ENCODE data around the gene DYRK2. TPM values are rescaled to one million over a fixed set of nuclear protein-coding genes. Genes with fewer than 3 reads are reported as not detected.

Gene DYRK2
- total RNA-seq, 1 donor from 2014 or later: 10.7 TPM

DNA sequence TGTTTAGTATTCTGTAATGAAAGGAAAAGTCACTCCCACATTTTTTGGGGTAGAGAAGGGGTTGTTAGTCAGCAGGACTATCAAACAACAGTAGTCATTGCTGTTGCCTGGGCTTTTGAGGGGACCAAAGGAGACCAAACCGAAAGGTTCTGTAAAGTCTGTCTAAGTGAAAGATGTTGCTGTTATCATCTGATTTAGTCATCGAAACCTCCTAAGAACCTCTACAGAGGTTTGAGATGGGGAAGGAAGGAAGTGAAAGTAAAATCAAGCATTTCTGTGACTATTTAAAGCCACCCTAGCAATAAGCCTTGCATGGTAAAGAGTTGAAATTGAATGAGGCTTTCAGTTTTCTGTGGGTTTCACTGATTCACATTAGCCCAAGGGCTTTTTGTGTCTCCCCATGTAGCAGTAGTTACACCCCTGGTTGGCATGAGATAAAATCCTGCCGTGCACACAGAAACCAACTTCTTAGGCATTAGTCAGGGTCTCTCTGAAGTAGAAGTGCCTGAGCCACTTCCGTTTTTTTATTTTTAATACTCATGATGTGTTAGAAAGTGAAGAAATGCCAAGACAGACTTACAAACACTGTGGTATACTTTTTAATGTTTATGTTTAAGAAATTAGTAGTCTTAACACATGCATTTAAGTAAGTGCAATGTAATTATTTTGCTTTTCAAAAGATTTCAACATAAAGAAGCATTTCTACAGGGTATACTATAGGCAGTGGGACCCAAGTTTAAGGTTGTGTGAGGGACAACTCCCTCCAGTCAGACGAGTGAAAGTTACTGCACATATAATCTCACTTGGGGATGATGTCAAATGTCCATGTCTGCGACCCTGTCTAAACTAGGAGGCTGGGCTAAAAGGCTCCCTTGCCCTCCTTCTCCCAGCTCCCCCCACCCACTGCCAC is 50.4 kb downstream of the DYRK2 start:
- ATAC-seq (peak; percentile 14), DNase-seq (ENCODE audit: low spot score) (no peak)

GRCh38 chr12:67701121-67701520 is 52.6 kb downstream of the DYRK2 start:
- ATAC-seq (no peak), DNase-seq (ENCODE audit: low spot score) (no peak)

- ATAC-seq (no peak), DNase-seq (ENCODE audit: low spot score) (no peak)
Observed at GRCh38 chr12:67702136-67702535, 53.6 kb downstream of the DYRK2 start.

DNA sequence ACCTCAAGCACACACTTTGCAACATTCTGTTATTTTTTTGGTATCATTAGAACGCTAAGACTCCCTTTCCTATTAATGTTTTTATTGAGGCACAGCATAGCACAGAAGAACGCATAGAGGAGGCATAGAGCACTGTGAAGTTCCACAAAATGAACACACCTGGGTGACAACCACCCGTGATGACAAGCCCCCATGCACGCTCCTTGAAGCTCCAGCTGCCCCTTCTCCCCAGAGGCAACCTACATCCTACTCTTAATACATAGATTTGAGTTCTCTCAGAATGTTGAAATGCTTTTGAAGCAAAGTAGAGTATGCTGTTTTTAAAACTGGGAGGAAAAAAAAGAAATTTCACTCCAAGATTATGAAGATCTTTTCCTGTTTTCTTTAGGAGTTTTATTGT is 55.5 kb downstream of the DYRK2 start:
- DNase-seq (ENCODE audit: low spot score) (no peak), ATAC-seq (no peak)

DNA sequence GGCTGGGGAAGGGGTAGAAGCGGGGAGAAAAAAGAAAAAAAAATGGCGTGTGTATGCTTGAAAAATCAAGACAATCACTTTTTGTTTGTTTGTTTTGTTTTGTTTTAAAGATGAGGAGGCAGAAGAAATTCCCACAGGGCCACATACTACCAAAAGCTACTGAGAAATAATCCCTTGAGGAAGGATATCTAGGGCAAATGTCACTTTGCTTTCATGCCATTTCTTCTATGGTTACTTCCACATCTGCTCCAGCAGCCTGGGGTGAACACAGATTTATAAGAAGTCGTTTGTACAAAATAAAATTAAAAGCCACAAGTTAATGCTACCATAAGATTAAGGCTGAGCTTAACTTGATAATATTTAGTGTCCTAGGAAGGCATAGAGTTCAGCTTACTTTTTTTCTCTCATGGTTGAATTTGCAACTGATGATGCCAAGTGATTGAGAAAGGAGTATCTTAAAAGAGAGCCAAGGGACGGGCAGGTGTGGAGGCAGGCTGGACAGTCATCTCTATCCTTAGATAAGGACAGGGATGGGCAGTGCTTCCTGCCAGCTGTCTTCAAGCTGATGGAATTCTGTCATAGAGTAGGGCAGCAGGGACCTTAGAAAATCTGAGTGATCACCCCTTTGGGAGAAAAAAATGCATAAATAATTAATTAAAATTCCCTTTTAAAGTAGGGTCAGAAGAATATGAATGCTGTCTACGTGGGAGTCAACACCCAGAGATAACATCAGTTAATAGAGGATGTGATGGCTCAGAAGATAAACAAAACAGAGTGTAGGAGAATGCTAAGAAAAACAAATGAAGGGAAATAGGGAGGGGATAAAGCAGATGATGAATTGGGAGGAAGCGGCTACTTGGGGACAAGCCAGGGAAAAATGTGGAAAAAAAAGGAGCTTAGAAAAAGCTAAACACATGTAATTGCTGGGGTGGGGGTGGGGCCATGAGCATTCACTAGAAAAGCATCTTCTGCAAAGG is 57.1 kb downstream of the DYRK2 start:
- ATAC-seq (no peak), DNase-seq (ENCODE audit: low spot score) (no peak)

DNA sequence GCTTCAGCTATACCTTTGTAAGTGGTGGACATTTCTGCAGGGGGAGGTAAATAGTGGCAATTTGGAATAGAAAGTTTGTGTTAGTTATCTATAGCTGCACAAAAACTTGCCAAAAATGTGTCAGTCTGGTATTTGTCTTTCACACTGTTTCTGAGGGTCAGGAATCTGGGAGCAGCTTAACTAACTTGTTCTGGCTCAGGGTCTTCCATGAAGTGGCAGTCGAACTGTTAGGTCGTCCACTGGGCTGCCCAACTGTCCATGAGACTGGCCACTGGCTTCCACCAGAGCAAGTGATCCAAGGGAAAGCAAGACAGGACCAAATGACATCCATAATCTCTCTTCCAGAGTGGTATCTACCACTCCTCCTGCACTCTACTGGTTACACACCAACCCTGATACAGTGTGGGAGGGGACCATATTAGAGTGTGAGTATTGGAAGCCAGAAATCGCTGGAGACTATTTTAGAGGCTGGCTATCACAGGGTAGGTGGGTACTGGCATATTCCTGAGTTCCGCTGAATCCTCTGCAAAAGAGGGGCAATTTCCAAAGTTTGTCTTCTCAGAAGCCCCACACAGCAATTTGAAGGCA is 60.9 kb downstream of the DYRK2 start:
- ATAC-seq (no peak), DNase-seq (ENCODE audit: low spot score) (no peak)

- peak; percentile 94 for ATAC-seq
- no peak for DNase-seq (ENCODE audit: low spot score)
Observed at GRCh38 chr12:67710582-67710981, 62.0 kb downstream of the DYRK2 start.

DNA sequence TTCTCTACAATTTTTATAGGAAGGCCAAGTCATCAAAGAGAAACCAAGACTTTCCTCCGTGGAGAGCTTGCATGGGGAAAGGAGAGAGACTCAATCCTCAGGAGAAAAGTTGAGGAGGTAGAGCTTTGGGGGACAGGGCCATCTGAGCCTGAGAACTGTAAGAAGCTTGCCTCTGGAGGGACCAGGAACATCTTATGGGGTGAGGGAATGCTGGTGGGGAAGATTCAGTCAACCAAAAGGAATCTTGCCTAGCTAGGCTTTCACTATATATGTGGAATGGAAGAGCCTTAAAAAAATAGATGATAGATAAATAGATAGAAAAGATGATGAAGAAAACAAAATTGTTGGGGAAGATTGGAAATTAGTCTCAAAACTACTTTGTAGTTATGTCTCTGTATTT is 63.5 kb downstream of the DYRK2 start:
- no peak for ATAC-seq
- DNase-seq (ENCODE audit: low spot score): no peak

GRCh38 chr12:67714648-67715047 is 66.1 kb downstream of the DYRK2 start:
- ATAC-seq (no peak), DNase-seq (ENCODE audit: low spot score) (no peak)
